Karpas-422 (cell line): ENCODE results near the gene WDHD1. TPM values are rescaled to one million over a fixed set of nuclear protein-coding genes. Genes with fewer than 3 reads are reported as not detected.
"Not testable (repeated sequence)": the region's sequence is repeated elsewhere in the genome, so short reads cannot be mapped to it uniquely, and the experiment has no call there.

ENCODE experiments used
- DNase-seq: peaks from one replicate; pipeline ENCODE4 v3.0.0-alpha.2; 2015
- H2AFZ ChIP-seq: fragments of 200-600 bp; sonication (generic); 2 replicates; pipeline ENCODE4 v1.6.1; 2014; ENCODE audit warnings: antibody characterized with exemption, low read length, mixed read lengths
- H3K27ac ChIP-seq: fragments of 200-600 bp; sonication (generic); 2 replicates; pipeline ENCODE4 v1.5.1; 2014; ENCODE audit warnings: mild to moderate bottlenecking, low read length, moderate library complexity
- H3K27me3 ChIP-seq: fragments of 200-600 bp; sonication (generic); 2 replicates; pipeline ENCODE4 v1.6.1; 2014; ENCODE audit warnings: low read length, mixed read lengths
- H3K36me3 ChIP-seq: fragments of 200-600 bp; sonication (generic); 2 replicates; pipeline ENCODE4 v1.6.1; 2014; ENCODE audit warnings: low read length, mixed read lengths; ENCODE audit not compliant: insufficient read depth
- H3K4me1 ChIP-seq: fragments of 200-600 bp; sonication (generic); 2 replicates; pipeline ENCODE4 v1.6.1; 2014; ENCODE audit warnings: mild to moderate bottlenecking, low read length, mixed read lengths
- H3K4me2 ChIP-seq: fragments of 200-600 bp; sonication (generic); 2 replicates; pipeline ENCODE4 v1.6.1; 2014; ENCODE audit warnings: low read length, low read depth, mild to moderate bottlenecking; ENCODE audit not compliant: poor library complexity, severe bottlenecking
- H3K4me3 ChIP-seq: fragments of 200-600 bp; sonication (generic); 2 replicates; pipeline ENCODE4 v1.5.1; 2014; ENCODE audit warnings: mild to moderate bottlenecking, antibody characterized with exemption, low read length, mixed read lengths
- H3K79me2 ChIP-seq: fragments of 200-600 bp; sonication (generic); 2 replicates; pipeline ENCODE4 v1.6.1; 2014; ENCODE audit warnings: mild to moderate bottlenecking, low read length, mixed read lengths
- H3K9ac ChIP-seq: fragments of 200-600 bp; sonication (generic); 2 replicates; pipeline ENCODE4 v1.6.0; 2014; ENCODE audit warnings: low read length
- H3K9me2 ChIP-seq: fragments of 200-600 bp; sonication (generic), shearing (Covaris generic); replicated peaks from 2 replicates; pipeline ENCODE4 v1.6.0; 2014; ENCODE audit warnings: mild to moderate bottlenecking, low read length, moderate library complexity; ENCODE audit not compliant: insufficient read depth
- H3K9me3 ChIP-seq: fragments of 300-700, 200-600 bp; sonication (generic); 2 replicates; pipeline ENCODE4 v1.6.1; 2014; ENCODE audit warnings: low read length, mixed read lengths
- H4K20me1 ChIP-seq: fragments of 200-600 bp; sonication (generic); 2 replicates; pipeline ENCODE4 v1.6.1; 2014; ENCODE audit warnings: mild to moderate bottlenecking, antibody characterized with exemption, low read length, low read depth; ENCODE audit not compliant: insufficient read depth
- total RNA-seq: library from RNA; depleted of rRNA; stranded (reverse); fragments of >200 nt; shearing (Covaris generic); gene quantifications from 2 replicates; pipeline ENCODE4 v1.2.3, GENCODE V29; 2014; ENCODE audit warnings: low replicate concordance

Gene WDHD1
- total RNA-seq, 1 experiment from 2014 or later: 31.2 TPM

- no peaks in the 10 kb centered on the region for H3K4me1 ChIP-seq
- no peaks in the 10 kb centered on the region for H3K9me2 ChIP-seq
- no peak overlapping the region for H3K4me2 ChIP-seq
- H3K36me3 ChIP-seq: peaks cover 52% of the 10 kb centered on the region; the same call in 1 of the 2 replicates
- H3K79me2 ChIP-seq: peaks cover 32% of the 10 kb centered on the region
- no peaks in the 10 kb centered on the region for H4K20me1 ChIP-seq
- H3K27ac ChIP-seq: no peak overlapping the region
- H3K27me3 ChIP-seq: no peaks in the 10 kb centered on the region
- no peaks in the 10 kb centered on the region for H3K9me3 ChIP-seq
- no peak overlapping the region for H3K9ac ChIP-seq
- H3K4me3 ChIP-seq: no peak overlapping the region
- DNase-seq: no peak
- H2AFZ ChIP-seq: no peak overlapping the region
Observed at GRCh38 chr14:54975856-54976255, 51.0 kb downstream of the WDHD1 start.

GRCh38 chr14:54974788-54975414 is 52.0 kb downstream of the WDHD1 start:
- Histone ChIP-seq H3K27me3 (no peaks in the 10 kb centered on the region), H3K9ac (no peak overlapping the region), H3K4me1 (peaks cover under 1% of the 10 kb centered on the region; the same call in 1 of the 2 replicates), H3K27ac (no peak overlapping the region), H3K4me2 (no peak overlapping the region), H4K20me1 (no peaks in the 10 kb centered on the region), H2AFZ (no peak overlapping the region), H3K9me2 (no peaks in the 10 kb centered on the region), H3K9me3 (no peaks in the 10 kb centered on the region), H3K36me3 (peaks cover 54% of the 10 kb centered on the region; the same call in 1 of the 2 replicates), H3K79me2 (peaks cover 41% of the 10 kb centered on the region), H3K4me3 (no peak overlapping the region)
- no peak for DNase-seq

GRCh38 chr14:54967496-54967895 is 59.4 kb downstream of the WDHD1 start:
- Histone ChIP-seq H3K36me3 (peaks cover 50% of the 10 kb centered on the region; the same call in 1 of the 2 replicates), H3K9ac (no peak overlapping the region), H3K79me2 (peaks cover 40% of the 10 kb centered on the region), H3K27me3 (no peaks in the 10 kb centered on the region), H3K4me2 (no peak overlapping the region), H3K27ac (no peak overlapping the region), H2AFZ (no peak overlapping the region), H3K4me1 (peaks cover 4% of the 10 kb centered on the region; the same call in 1 of the 2 replicates), H4K20me1 (no peaks in the 10 kb centered on the region), H3K9me2 (no peaks in the 10 kb centered on the region), H3K9me3 (no peaks in the 10 kb centered on the region), H3K4me3 (no peak overlapping the region)
- DNase-seq: no peak

- Histone ChIP-seq H4K20me1 (no peaks in the 10 kb centered on the region), H3K9me3 (no peaks in the 10 kb centered on the region), H2AFZ (no peak overlapping the region), H3K27ac (no peak overlapping the region), H3K79me2 (0 out of 2 replicates have a peak, but pooled peaks cover 3% of the 10 kb centered on the region), H3K36me3 (peaks cover 36% of the 10 kb centered on the region), H3K9ac (no peak overlapping the region), H3K4me3 (no peak overlapping the region), H3K4me2 (no peak overlapping the region), H3K4me1 (no peaks in the 10 kb centered on the region), H3K9me2 (no peaks in the 10 kb centered on the region), H3K27me3 (no peaks in the 10 kb centered on the region)
- DNase-seq: no peak
Observed at GRCh38 chr14:54955143-54955542, 71.8 kb downstream of the WDHD1 start.

- H3K9me3 ChIP-seq, H3K4me3 ChIP-seq, H4K20me1 ChIP-seq, H3K27ac ChIP-seq, H3K4me1 ChIP-seq, H3K4me2 ChIP-seq, H3K27me3 ChIP-seq, H3K9me2 ChIP-seq, H3K79me2 ChIP-seq, H3K9ac ChIP-seq, H2AFZ ChIP-seq, DNase-seq: not testable (repeated sequence)
- peaks cover 35% of the 10 kb centered on the region for H3K36me3 ChIP-seq
Observed at GRCh38 chr14:54953609-54954008, 73.3 kb downstream of the WDHD1 start.

GRCh38 chr14:54952803-54953202 is 74.1 kb downstream of the WDHD1 start:
- H3K36me3 ChIP-seq: peaks cover 40% of the 10 kb centered on the region
- not testable (repeated sequence) for H3K4me1 ChIP-seq, H4K20me1 ChIP-seq, H3K9me3 ChIP-seq, H2AFZ ChIP-seq, H3K27me3 ChIP-seq, H3K9ac ChIP-seq, H3K4me3 ChIP-seq, H3K4me2 ChIP-seq, H3K27ac ChIP-seq, H3K9me2 ChIP-seq, H3K79me2 ChIP-seq, DNase-seq

GRCh38 chr14:54947230-54947629 is 79.7 kb downstream of the WDHD1 start:
- DNase-seq: no peak
- H3K36me3 ChIP-seq: peaks cover 27% of the 10 kb centered on the region
- H4K20me1 ChIP-seq: no peaks in the 10 kb centered on the region
- H3K4me1 ChIP-seq: peaks cover 7% of the 10 kb centered on the region
- no peaks in the 10 kb centered on the region for H3K9me3 ChIP-seq
- no peak overlapping the region for H3K4me2 ChIP-seq
- no peak overlapping the region for H3K4me3 ChIP-seq
- no peaks in the 10 kb centered on the region for H3K9me2 ChIP-seq
- H3K27me3 ChIP-seq: no peaks in the 10 kb centered on the region
- H3K9ac ChIP-seq: no peak overlapping the region
- no peak overlapping the region for H2AFZ ChIP-seq
- H3K27ac ChIP-seq: no peak overlapping the region
- peaks cover 5% of the 10 kb centered on the region; the same call in 1 of the 2 replicates for H3K79me2 ChIP-seq

GRCh38 chr14:54946500-54946899 is 80.4 kb downstream of the WDHD1 start:
- Histone ChIP-seq H3K4me3 (no peak overlapping the region), H3K4me1 (peaks cover 7% of the 10 kb centered on the region), H3K36me3 (peaks cover 27% of the 10 kb centered on the region)

More at GRCh38 chr14:54946500-54946899, 80.4 kb downstream of the WDHD1 start:
- no peak overlapping the region for H3K27ac ChIP-seq
- no peaks in the 10 kb centered on the region for H3K27me3 ChIP-seq
- no peak overlapping the region for H3K9ac ChIP-seq
- H3K9me2 ChIP-seq: no peaks in the 10 kb centered on the region
- H3K79me2 ChIP-seq: peaks cover 5% of the 10 kb centered on the region; the same call in 1 of the 2 replicates
- no peak for DNase-seq
- H3K9me3 ChIP-seq: no peaks in the 10 kb centered on the region
- no peak overlapping the region for H2AFZ ChIP-seq
- H4K20me1 ChIP-seq: no peaks in the 10 kb centered on the region
- H3K4me2 ChIP-seq: no peak overlapping the region
